HEK293 (cell line): ENCODE measurements around the gene ENGASE.

ENCODE experiments used
- ATF2 ChIP-seq: fragments of 450-650 bp; formaldehyde crosslinking; IDR thresholded peaks from 2 replicates; pipeline ENCODE4 v1.5.1; 2016; ENCODE audit warnings: missing biosample characterization, missing genetic modification characterization, low read depth
- GLI4 ChIP-seq: fragments of 450-650 bp; formaldehyde crosslinking; IDR thresholded peaks from 2 replicates; pipeline ENCODE4 v1.5.1; 2016; ENCODE audit warnings: missing biosample characterization, missing genetic modification characterization
- GLIS1 ChIP-seq: fragments of 450-650 bp; formaldehyde crosslinking; IDR thresholded peaks from 2 replicates; pipeline ENCODE4 v1.5.1; 2016; ENCODE audit warnings: missing biosample characterization, missing genetic modification characterization
- GLIS2 ChIP-seq: fragments of 450-650 bp; formaldehyde crosslinking; IDR thresholded peaks from 2 replicates; pipeline ENCODE4 v1.5.1; 2016; ENCODE audit warnings: missing biosample characterization, missing genetic modification characterization
- KLF10 ChIP-seq: fragments of 450-650 bp; IDR thresholded peaks from 2 replicates; pipeline ENCODE4 v1.5.1; 2018; ENCODE audit warnings: missing biosample characterization, mild to moderate bottlenecking, missing genetic modification characterization
- KLF17 ChIP-seq: fragments of 450-650 bp; formaldehyde crosslinking; IDR thresholded peaks from 2 replicates; pipeline ENCODE4 v1.5.1; 2016; ENCODE audit warnings: missing biosample characterization, missing genetic modification characterization
- MEIS1 ChIP-seq: sonication (generic); formaldehyde crosslinking; IDR thresholded peaks from 2 replicates; pipeline ENCODE4 v1.8.1; 2022; ENCODE audit warnings: missing genetic modification reagents, mild to moderate bottlenecking, borderline replicate concordance
- PBX3 ChIP-seq: sonication (generic); formaldehyde crosslinking; IDR thresholded peaks from 2 replicates; pipeline ENCODE4 v1.8.1; 2022; ENCODE audit warnings: mild to moderate bottlenecking, moderate library complexity, missing genetic modification reagents
- SETDB1 ChIP-seq: IDR thresholded peaks from one replicate; pipeline ENCODE4 v1.6.1; 2017; ENCODE audit warnings: mild to moderate bottlenecking, low read length, moderate library complexity, mixed read lengths; ENCODE audit not compliant: insufficient read length
- SP3 ChIP-seq: fragments of 450-650 bp; formaldehyde crosslinking; IDR thresholded peaks from 2 replicates; pipeline ENCODE4 v1.5.1; 2016; ENCODE audit warnings: missing biosample characterization, missing genetic modification characterization
- ZBTB7A ChIP-seq: fragments of 450-650 bp; formaldehyde crosslinking; IDR thresholded peaks from 2 replicates; pipeline ENCODE4 v1.5.1; 2016; ENCODE audit warnings: low read depth, missing biosample characterization, missing genetic modification characterization
- ZBTB8A ChIP-seq: fragments of 450-650 bp; formaldehyde crosslinking; IDR thresholded peaks from 2 replicates; pipeline ENCODE4 v1.5.1; 2016; ENCODE audit warnings: missing biosample characterization, missing genetic modification characterization
- ZNF133 ChIP-seq: fragments of 450-650 bp; formaldehyde crosslinking; IDR thresholded peaks from 2 replicates; pipeline ENCODE4 v1.5.1; 2016; ENCODE audit warnings: missing biosample characterization, missing genetic modification characterization
- ZNF174 ChIP-seq: fragments of 450-650 bp; formaldehyde crosslinking; IDR thresholded peaks from 2 replicates; pipeline ENCODE4 v1.5.0; 2017; ENCODE audit warnings: missing biosample characterization, mild to moderate bottlenecking, missing genetic modification characterization
- ZNF239 ChIP-seq: fragments of 450-650 bp; formaldehyde crosslinking; IDR thresholded peaks from 2 replicates; pipeline ENCODE4 v1.5.1; 2016; ENCODE audit warnings: missing biosample characterization, missing genetic modification characterization
- ZNF24 ChIP-seq: fragments of 450-650 bp; formaldehyde crosslinking; IDR thresholded peaks from 2 replicates; pipeline ENCODE4 v1.5.1; 2016; ENCODE audit warnings: missing biosample characterization, missing genetic modification characterization
- ZNF335 ChIP-seq: fragments of 450-650 bp; formaldehyde crosslinking; conservative IDR thresholded peaks from 2 replicates; pipeline ENCODE4 v1.5.1; 2016; ENCODE audit warnings: missing biosample characterization, missing genetic modification characterization
- ZNF391 ChIP-seq: fragments of 450-650 bp; formaldehyde crosslinking; IDR thresholded peaks from 2 replicates; pipeline ENCODE4 v1.5.1; 2016; ENCODE audit warnings: low read depth, missing biosample characterization, missing genetic modification characterization, borderline replicate concordance
- ZNF394 ChIP-seq: fragments of 450-650 bp; formaldehyde crosslinking; IDR thresholded peaks from 2 replicates; pipeline ENCODE4 v1.5.1; 2016; ENCODE audit warnings: missing biosample characterization, missing genetic modification characterization, mild to moderate bottlenecking, moderate library complexity, borderline replicate concordance
- ZNF398 ChIP-seq: fragments of 450-650 bp; formaldehyde crosslinking; IDR thresholded peaks from 2 replicates; pipeline ENCODE4 v1.5.1; 2017; ENCODE audit warnings: missing biosample characterization, missing genetic modification characterization
- ZNF510 ChIP-seq: fragments of 450-650 bp; formaldehyde crosslinking; IDR thresholded peaks from 2 replicates; pipeline ENCODE4 v1.5.1; 2018; ENCODE audit warnings: mild to moderate bottlenecking, missing genetic modification characterization, missing biosample characterization; ENCODE audit not compliant: insufficient replicate concordance
- ZNF548 ChIP-seq: fragments of 450-650 bp; formaldehyde crosslinking; IDR thresholded peaks from 2 replicates; pipeline ENCODE4 v1.5.1; 2016; ENCODE audit warnings: missing biosample characterization, missing genetic modification characterization
- ZNF639 ChIP-seq: fragments of 450-650 bp; formaldehyde crosslinking; IDR thresholded peaks from 2 replicates; pipeline ENCODE4 v1.5.1; 2016; ENCODE audit warnings: missing biosample characterization, missing genetic modification characterization
- ZNF670 ChIP-seq: fragments of 450-650 bp; formaldehyde crosslinking; IDR thresholded peaks from 2 replicates; pipeline ENCODE4 v1.5.1; 2016; ENCODE audit warnings: missing biosample characterization, missing genetic modification characterization, low read depth
- ZNF837 ChIP-seq: fragments of 450-650 bp; formaldehyde crosslinking; IDR thresholded peaks from 2 replicates; pipeline ENCODE4 v1.5.1; 2016; ENCODE audit warnings: missing biosample characterization, missing genetic modification characterization
- ZXDB ChIP-seq: fragments of 450-650 bp; formaldehyde crosslinking; IDR thresholded peaks from 2 replicates; pipeline ENCODE4 v1.5.1; 2016; ENCODE audit warnings: missing biosample characterization, missing genetic modification characterization

Gene ENGASE

GRCh38 chr17:79114458-79115301 is 40.1 kb downstream of the ENGASE start (continued):
- TF ChIP-seq ATF2 (tag by site-specific recombination) (no peak), ZNF335 (tag by site-specific recombination) (peak; percentile 76), ZNF639 (tag by site-specific recombination) (no peak), ZNF133 (tag by site-specific recombination) (no peak), GLIS1 (tag by site-specific recombination) (peak; percentile 96), ZBTB7A (tag by site-specific recombination) (no peak), GLIS2 (tag by site-specific recombination) (peak; percentile 98), ZNF670 (tag by site-specific recombination) (no peak), SP3 (tag by site-specific recombination) (no peak), ZNF24 (tag by site-specific recombination) (0 out of 2 replicates have a peak, but pooled peaks have one; percentile 72), ZBTB8A (tag by site-specific recombination) (peak; percentile 51; the same call in 1 of the 2 replicates), SETDB1 (no peak), ZNF394 (no peak; the same call in 1 of the 2 replicates), ZNF548 (tag by site-specific recombination) (no peak), ZXDB (no peak), KLF10 (no peak), ZNF837 (tag by site-specific recombination) (no peak), KLF17 (0 out of 2 replicates have a peak, but pooled peaks have one; percentile 57), ZNF398 (tag by site-specific recombination) (peak; percentile 87), ZNF239 (tag by site-specific recombination) (no peak), PBX3 (CRISPR knock-in tag) (0 out of 2 replicates have a peak, but pooled peaks have one; percentile 52), ZNF510 (tag by site-specific recombination) (no peak), ZNF174 (tag by site-specific recombination) (no peak), ZNF391 (no peak), GLI4 (tag by site-specific recombination) (no peak), MEIS1 (CRISPR knock-in tag) (no peak)
- TF ChIP-seq, all 188 proteins: peak for 37
